Stimulated activated CD4-positive, alpha-beta T cell treated with anti-CD3 and anti-CD28 coated beads, Interleukin-15, amount 100 ng/mL, for 24 hours (primary cell): ENCODE data around the gene AFF3.

Experiments
- DNase-seq: peaks from one replicate; pipeline ENCODE4 v3.0.0-alpha.2; 2020

The AFF3 gene

GRCh38 chr2:99918389-99918788 is 224.0 kb downstream of the AFF3 start:
- DNase-seq, result no peak

DNA sequence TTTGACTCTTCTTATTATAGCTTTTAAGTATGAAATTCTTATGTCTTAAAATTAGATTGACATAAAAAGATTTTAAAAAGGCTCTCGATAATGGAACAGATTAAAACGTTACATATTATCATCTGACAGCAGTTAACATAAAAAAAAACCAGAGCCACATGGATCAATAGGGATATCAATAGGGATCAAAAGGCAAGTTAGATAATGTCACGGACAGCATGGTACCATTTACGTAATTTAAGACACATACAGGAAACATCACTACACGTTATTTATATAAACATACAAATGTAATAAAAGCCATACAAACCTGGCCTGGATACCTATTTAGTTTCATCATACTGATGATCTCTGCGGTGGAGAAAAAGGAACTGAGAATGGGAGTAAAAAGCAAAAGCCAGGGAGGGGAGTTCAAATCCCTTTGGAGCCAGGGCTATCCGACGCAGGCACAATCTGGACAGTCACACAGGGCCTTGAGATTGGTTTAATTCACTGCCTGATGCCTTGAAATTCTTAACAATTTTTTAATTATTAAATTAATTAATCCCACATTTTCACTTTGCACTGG is 227.2 kb downstream of the AFF3 start:
- DNase-seq, result no peak

DNA sequence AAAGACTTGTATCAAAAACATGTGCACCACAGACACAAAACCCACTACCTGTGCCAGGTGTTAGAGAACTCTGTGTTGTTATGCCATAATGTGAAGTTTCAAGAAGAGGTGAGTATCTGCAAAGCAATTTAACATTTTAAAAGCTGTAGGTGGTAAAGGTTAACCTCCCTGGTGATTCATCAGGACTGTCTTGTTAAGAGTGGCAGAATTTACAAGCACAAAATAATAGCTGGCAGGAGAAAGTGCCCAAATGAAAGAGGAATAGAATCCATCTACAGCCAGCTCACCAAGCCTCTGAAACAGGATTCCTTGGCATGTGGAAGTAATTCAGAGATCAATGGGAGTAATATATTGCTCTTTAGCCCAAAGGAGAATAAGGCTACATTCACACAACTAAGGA is 230.7 kb downstream of the AFF3 start:
- no peak for DNase-seq

GRCh38 chr2:99910902-99911301 is 231.5 kb downstream of the AFF3 start:
- DNase-seq, result no peak

GRCh38 chr2:99905636-99906035 is 236.8 kb downstream of the AFF3 start:
- no peak for DNase-seq

- DNase-seq, result no peak
Observed at GRCh38 chr2:99905025-99905424, 237.4 kb downstream of the AFF3 start.

DNA sequence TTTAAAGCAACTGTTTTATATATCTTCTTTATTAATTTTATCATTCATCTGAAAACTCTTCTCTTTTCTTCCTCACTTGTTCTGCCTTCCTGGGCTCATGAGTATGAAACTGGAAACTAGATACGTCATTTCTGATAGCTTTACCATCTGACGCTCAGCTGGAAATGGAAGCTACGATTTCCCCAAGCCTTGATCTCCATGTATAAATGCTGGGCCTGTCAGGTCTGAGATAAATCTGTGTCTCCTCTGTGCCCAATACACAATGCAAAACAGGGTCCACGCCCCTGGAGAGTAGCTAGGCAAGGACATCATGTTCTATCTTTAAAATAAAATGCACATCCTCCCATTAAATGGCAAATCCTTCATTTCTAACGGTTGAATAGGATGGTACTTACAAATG is 238.4 kb downstream of the AFF3 start:
- DNase-seq, result no peak

- DNase-seq, result no peak
Observed at GRCh38 chr2:99900556-99900955, 241.8 kb downstream of the AFF3 start.

- DNase-seq, result no peak
Observed at GRCh38 chr2:99899882-99900281, 242.5 kb downstream of the AFF3 start.

- no peak for DNase-seq
Observed at GRCh38 chr2:99899058-99899855, 243.1 kb downstream of the AFF3 start.

DNA sequence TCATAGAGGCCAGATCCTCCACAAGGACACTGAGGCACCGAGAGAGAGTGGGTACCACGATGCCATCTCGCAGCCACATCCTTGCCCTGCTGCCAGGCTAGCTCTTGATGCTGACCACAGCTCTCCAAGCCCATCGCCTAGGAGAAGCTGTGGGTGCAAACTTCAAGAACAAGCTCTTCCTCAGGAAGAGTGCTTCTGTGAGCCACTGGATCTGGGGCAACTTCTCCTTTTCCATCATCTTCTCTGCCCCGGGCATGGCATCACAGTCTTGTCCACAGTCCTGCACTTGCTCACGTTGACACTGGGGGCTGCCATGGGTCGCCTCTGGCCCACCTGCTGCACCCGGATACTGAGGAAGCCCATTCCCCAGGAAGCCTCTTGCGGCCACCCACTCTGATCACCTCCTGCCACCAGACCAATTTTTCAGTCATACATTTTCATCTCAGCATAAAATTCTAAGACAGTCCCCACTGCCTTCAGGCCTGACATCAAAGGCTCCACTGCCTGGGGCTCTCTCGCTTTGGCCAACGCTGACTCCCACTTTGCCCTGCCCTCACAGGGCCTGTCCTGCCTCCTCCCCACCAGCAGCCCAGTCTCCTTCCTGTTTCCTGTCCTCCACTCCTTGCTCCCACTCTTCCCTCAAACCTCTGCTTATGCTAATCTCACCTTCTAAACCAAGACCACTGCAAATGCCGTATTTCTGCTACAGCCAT is 243.9 kb downstream of the AFF3 start:
- no peak for DNase-seq

GRCh38 chr2:99891428-99891780 is 251.0 kb downstream of the AFF3 start:
- DNase-seq, result no peak

- no peak for DNase-seq
Observed at GRCh38 chr2:99890568-99891427, 251.6 kb downstream of the AFF3 start.

GRCh38 chr2:99888617-99889016 is 253.8 kb downstream of the AFF3 start:
- no peak for DNase-seq

DNA sequence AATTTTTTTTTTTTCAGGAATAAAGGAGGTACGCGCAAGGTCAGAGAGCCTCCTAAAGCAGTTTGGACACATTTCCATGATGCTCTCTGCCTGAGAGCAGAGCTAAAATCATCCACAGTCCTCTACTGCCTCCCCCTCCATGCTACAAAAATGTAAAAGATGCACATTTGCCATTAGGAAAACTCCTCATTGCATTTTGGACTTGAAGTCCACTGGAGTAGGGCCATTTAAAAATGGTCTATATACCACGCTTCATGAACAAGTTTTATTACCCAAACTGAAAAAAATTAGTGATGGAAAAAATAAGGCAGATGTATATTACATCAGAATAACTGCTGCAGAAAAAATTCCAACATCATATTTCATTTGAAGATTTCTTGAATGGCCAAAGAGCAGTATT is 256.0 kb downstream of the AFF3 start:
- no peak for DNase-seq

- no peak for DNase-seq
Observed at GRCh38 chr2:99883358-99883757, 259.0 kb downstream of the AFF3 start.

DNA sequence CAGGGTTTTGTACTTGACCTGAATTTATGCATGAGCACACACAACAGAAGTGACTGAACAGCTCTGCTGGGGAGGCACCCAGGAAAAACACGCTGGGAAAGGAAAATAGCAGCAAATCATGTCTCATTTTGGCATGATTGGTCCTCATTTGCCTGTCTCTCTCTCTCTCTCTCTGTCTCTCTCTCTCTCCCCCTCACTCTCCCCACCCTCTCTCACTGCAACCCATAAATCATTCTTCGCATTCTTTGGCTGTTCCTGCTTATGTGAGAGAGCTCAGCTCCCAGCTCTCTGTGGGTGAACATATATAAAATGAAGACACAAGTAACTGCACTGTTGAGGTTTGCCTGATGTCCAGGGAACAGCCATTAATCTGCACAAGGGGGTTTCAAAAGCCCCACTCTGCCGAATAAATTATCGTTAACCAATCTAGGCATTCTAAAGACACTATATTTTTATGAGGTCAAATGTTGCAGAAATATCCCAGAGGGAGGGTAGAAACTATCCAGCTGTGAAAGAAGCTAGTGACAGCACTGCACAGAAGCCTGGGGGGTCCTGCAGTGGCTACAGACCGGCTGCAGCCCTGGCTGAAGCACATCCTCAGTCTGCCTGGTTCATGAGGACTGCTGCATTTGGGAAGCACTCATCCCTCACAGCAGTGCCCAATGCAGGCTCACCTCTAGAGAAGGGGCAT is 260.3 kb downstream of the AFF3 start:
- DNase-seq, result no peak

GRCh38 chr2:99880964-99881294 is 261.5 kb downstream of the AFF3 start:
- no peak for DNase-seq

DNA sequence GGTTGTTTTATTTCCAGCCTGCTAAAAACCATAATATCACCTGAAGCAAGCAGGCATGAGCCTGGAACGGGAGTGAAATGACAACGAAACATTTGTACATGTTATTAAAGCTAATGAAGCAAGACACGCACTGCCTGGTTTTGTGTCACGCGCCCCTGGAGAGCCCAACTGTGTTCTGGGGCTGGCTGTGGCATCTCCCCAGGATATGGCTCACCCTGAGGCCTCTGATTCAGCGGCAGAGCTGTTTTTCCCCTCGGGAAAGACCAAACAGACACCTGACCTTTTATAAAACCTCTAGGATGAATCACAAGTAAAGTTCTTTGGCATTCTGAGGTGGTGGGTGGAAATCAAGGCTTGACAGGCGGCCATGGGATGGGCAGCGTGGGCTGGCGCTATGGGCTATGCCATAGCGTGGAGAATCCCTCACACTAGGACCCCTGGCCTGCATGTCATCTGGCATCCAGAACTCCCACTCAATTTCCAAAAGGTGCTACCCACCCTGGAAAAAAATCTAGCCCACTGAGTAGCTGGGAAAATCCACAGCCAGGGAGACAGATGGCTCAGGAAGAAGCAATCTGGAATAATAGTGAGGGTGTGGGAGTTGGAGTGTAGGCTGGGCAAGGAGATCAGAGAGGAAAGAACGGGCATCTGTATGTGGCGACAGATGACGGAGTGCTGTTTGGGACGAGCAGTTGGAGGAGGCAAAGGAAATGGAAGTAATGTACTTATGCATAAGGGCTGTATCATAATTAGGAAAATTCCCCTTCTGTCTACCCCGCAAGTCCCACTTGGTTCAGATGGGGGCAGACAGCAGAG is 262.0 kb downstream of the AFF3 start:
- no peak for DNase-seq

DNA sequence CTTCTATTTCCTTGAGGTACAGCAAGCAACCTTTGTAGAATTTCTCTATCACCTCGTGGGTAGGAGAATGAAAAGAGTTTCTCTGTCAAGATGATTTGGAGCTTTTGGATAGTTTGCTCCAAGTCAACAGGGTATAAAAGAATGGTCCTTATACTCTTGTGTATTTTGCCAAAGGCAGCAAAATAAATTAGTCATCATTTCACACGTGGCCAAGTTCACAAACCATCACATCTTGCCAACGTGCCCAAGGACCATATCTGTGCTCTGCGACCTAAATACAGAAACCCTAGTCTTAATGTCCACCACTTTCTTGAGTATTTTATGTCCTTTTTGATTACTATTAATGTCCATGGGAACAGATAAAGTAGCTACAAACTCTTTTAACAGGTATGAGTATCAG is 262.9 kb downstream of the AFF3 start:
- no peak for DNase-seq

- no peak for DNase-seq
Observed at GRCh38 chr2:99878581-99879350, 263.6 kb downstream of the AFF3 start.
